GM12878 (cell line): ENCODE results near the gene RDH12. TPM values are rescaled to one million over a fixed set of nuclear protein-coding genes. Genes with fewer than 3 reads are reported as not detected.

Source experiments
- ATF3 ChIP-seq: IDR thresholded peaks from 2 replicates; pipeline ENCODE4 v1.6.1; 2011; ENCODE audit warnings: low read depth, mild to moderate bottlenecking, low read length, moderate library complexity, borderline replicate concordance; ENCODE audit errors: extremely low read depth
- CBX5 ChIP-seq: sonication (generic); IDR thresholded peaks from 2 replicates; pipeline ENCODE4 v1.6.1; 2016; ENCODE audit warnings: low read depth, moderate library complexity, mild to moderate bottlenecking, inconsistent platforms
- CTCF ChIP-seq, 3 experiments: IDR thresholded peaks in 2 of 3; conservative IDR thresholded peaks in 1 of 3; 2 replicates each; pipeline ENCODE4 v1.5.1; 2011; ENCODE audit warnings: low read depth in 3 of 3, low read length in 3 of 3, mild to moderate bottlenecking in 3 of 3, control low read depth in 2 of 3, moderate library complexity in 2 of 3, inconsistent platforms in 1 of 3, mixed read lengths in 1 of 3; ENCODE audit not compliant: control insufficient read depth in 2 of 3, insufficient read depth in 1 of 3; ENCODE audit errors: extremely low read depth in 1 of 3
- EP300 ChIP-seq, 2 experiments: fragments of 150-350 bp in 1 of 2; IDR thresholded peaks; 2 replicates each; pipeline ENCODE4 v1.6.1; 2011 to 2012; ENCODE audit warnings: low read depth in 2 of 2, low read length in 2 of 2, borderline replicate concordance in 1 of 2, improper control_type of control experiment in 1 of 2, inconsistent platforms in 1 of 2; ENCODE audit not compliant: control insufficient read depth in 1 of 2
- HCFC1 ChIP-seq: fragments of 150-350 bp; IDR thresholded peaks from 2 replicates; pipeline ENCODE4 v1.6.1; 2014; ENCODE audit warnings: low read length
- KDM1A ChIP-seq: fragments of 200-600 bp; sonication (generic); IDR thresholded peaks from 2 replicates; pipeline ENCODE4 v1.6.1; 2016; ENCODE audit warnings: borderline replicate concordance
- KLF5 ChIP-seq: fragments of 450-650 bp; IDR thresholded peaks from 2 replicates; pipeline ENCODE4 v1.6.1; 2014; ENCODE audit warnings: mild to moderate bottlenecking; ENCODE audit not compliant: partially characterized antibody
- MEF2A ChIP-seq: IDR thresholded peaks from 2 replicates; pipeline ENCODE4 v1.6.1; 2011; ENCODE audit warnings: low read depth, mild to moderate bottlenecking, low read length, moderate library complexity; ENCODE audit not compliant: insufficient read depth
- NKRF ChIP-seq: fragments of 450-650 bp; conservative IDR thresholded peaks from 2 replicates; pipeline ENCODE4 v1.6.1; 2017; ENCODE audit warnings: mild to moderate bottlenecking, moderate library complexity
- NR2C1 ChIP-seq: fragments of 450-650 bp; IDR thresholded peaks from 2 replicates; pipeline ENCODE4 v1.6.1; 2017; ENCODE audit warnings: antibody characterized with exemption, mild to moderate bottlenecking, moderate library complexity
- PKNOX1 ChIP-seq: fragments of 450-650 bp; IDR thresholded peaks from 2 replicates; pipeline ENCODE4 v1.6.1; 2016; ENCODE audit warnings: mild to moderate bottlenecking
- RCOR1 ChIP-seq: conservative IDR thresholded peaks from 2 replicates; pipeline ENCODE4 v1.6.1; 2012; ENCODE audit warnings: low read depth, low read length, improper control_type of control experiment
- RFX5 ChIP-seq: IDR thresholded peaks from 2 replicates; pipeline ENCODE4 v1.6.1; 2011; ENCODE audit warnings: low read depth, low read length, improper control_type of control experiment
- SREBF1 ChIP-seq: IDR thresholded peaks from 2 replicates; pipeline ENCODE4 v1.6.1; 2012; ENCODE audit warnings: mild to moderate bottlenecking, low read length
- TARDBP ChIP-seq: IDR thresholded peaks from 2 replicates; pipeline ENCODE4 v1.6.1; 2016; ENCODE audit warnings: borderline replicate concordance
- ZBED1 ChIP-seq: IDR thresholded peaks from 2 replicates; pipeline ENCODE4 v1.6.1; 2016; ENCODE audit warnings: borderline replicate concordance
- ZBTB11 ChIP-seq: fragments of 450-650 bp; formaldehyde crosslinking; IDR thresholded peaks from 2 replicates; pipeline ENCODE4 v1.5.0; 2022; ENCODE audit warnings: mild to moderate bottlenecking, missing genetic modification characterization
- ZNF24 ChIP-seq: fragments of 450-650 bp; IDR thresholded peaks from 2 replicates; pipeline ENCODE4 v1.6.1; 2017; ENCODE audit warnings: antibody characterized with exemption, mild to moderate bottlenecking
- polyA plus RNA-seq, 11 experiments: library from polyadenylated mRNA; depleted of rRNA in 4 of 11; unstranded in 6 of 11; stranded (reverse) in 5 of 11; fragments of >200 nt; fragmentation: Nextera tagmentation in 4 of 11; fragmentation: Illumina TruSeq in 1 of 11; extraction: Ambion mirVana in 4 of 11; extraction: Trizol in 1 of 11; gene quantifications; 1 replicate in 1 of 11; 2 replicates in 10 of 11; pipeline versions ENCODE4 v1.2.1 to v1.2.3, GENCODE V29; 2011 to 2016; ENCODE audit warnings: inconsistent platforms in 2 of 11, missing spikeins in 2 of 11, low read depth in 1 of 11
- total RNA-seq, 4 experiments: library from RNA; depleted of rRNA in 3 of 4; stranded (reverse); fragments of >200 nt in 3 of 4; fragmentation: Illumina TruSeq in 1 of 4; extraction: Trizol in 1 of 4; gene quantifications; 2 replicates each; pipeline versions ENCODE4 v1.2.1 to v1.2.3, GENCODE V29; 2013 to 2021

The RDH12 gene
- total and polyA plus RNA-seq, 10 of the 15 experiments (the other 5 are each of a cell fraction or from before 2014, with no cell fraction given): not detected

GRCh38 chr14:67695394-67695949 lies 6.2 kb upstream of the RDH12 start, which contains the start of gene RDH11 (continued):
- no peak for TF ChIP-seq ZBTB11 (CRISPR knock-in tag)
- no peak for TF ChIP-seq RCOR1
- peak; percentile 39; the same call in 1 of the 2 replicates for TF ChIP-seq PKNOX1
- no peak for TF ChIP-seq ATF3
- no peak for TF ChIP-seq SREBF1
- no peak for TF ChIP-seq RFX5
- no peak for TF ChIP-seq KDM1A
- no peak for TF ChIP-seq NR2C1
- TF ChIP-seq HCFC1: peak; percentile 87
- no peak for TF ChIP-seq CTCF (IDR thresholded peaks at IDR 0.05 in 2 of 3, conservative IDR thresholded peaks at IDR 0.05 in 1 of 3; ENCODE audit: control insufficient read depth in 2 of 3, extremely low read depth in 1 of 3, insufficient read depth in 1 of 3, low read depth in 3 of 3, low read length in 3 of 3)
- TF ChIP-seq ZBED1: no peak
- TF ChIP-seq MEF2A: no peak
- TF ChIP-seq NKRF: peak; percentile 73
- TF ChIP-seq TARDBP: 0 out of 2 replicates have a peak, but pooled peaks have one; percentile 13
- no peak for TF ChIP-seq CBX5
- TF ChIP-seq EP300 (IDR thresholded peaks at IDR 0.05; ENCODE audit: borderline replicate concordance in 1 of 2, control insufficient read depth in 1 of 2, low read depth in 2 of 2, low read length in 2 of 2): no peak
- TF ChIP-seq KLF5: no peak
- TF ChIP-seq ZNF24: no peak
